PFSK-1 (cell line): ENCODE measurements around the gene ADGRB2.

Source experiments
- FOXP2 ChIP-seq: optimal IDR thresholded peaks from 2 replicates; pipeline ENCODE3; 2011; ENCODE audit warnings: borderline replicate concordance, control low read depth, inconsistent platforms; ENCODE audit not compliant: insufficient read depth; ENCODE audit errors: extremely low read length, extremely low read depth
- POLR2AphosphoS5 ChIP-seq: IDR thresholded peaks from 2 replicates; pipeline ENCODE4 v1.6.1; 2012; ENCODE audit warnings: low read depth, mild to moderate bottlenecking, control low read depth, low read length, moderate library complexity
- REST ChIP-seq, 2 experiments: IDR thresholded peaks; 2 replicates each; pipeline versions ENCODE4 v1.6.1 to v1.8.0; 2011 to 2012; ENCODE audit warnings: low read depth in 2 of 2, low read length in 2 of 2, control low read depth in 1 of 2, inconsistent platforms in 1 of 2, mild to moderate bottlenecking in 1 of 2, moderate library complexity in 1 of 2; ENCODE audit not compliant: insufficient read depth in 1 of 2
- SIN3A ChIP-seq: IDR thresholded peaks from 2 replicates; pipeline ENCODE4 v1.6.1; 2012; ENCODE audit warnings: mild to moderate bottlenecking, low read length, moderate library complexity, borderline replicate concordance; ENCODE audit not compliant: insufficient read depth
- TAF1 ChIP-seq: IDR thresholded peaks from 2 replicates; pipeline ENCODE4 v1.6.1; 2012; ENCODE audit warnings: low read length, control low read depth, borderline replicate concordance; ENCODE audit not compliant: insufficient read depth

GRCh38 chr1:31783846-31784245, 19.7 kb upstream of the ADGRB2 start:
- no peak for TF ChIP-seq POLR2AphosphoS5
- no peak for TF ChIP-seq REST (IDR thresholded peaks at IDR 0.05; ENCODE audit: insufficient read depth in 1 of 2, low read depth in 2 of 2, low read length in 2 of 2)
- TF ChIP-seq SIN3A = no peak
- TF ChIP-seq TAF1 = no peak
- TF ChIP-seq FOXP2 = no peak
